Inflammatory macrophage treated with lipopolysaccharide for 1 hour (primary cell): ENCODE measurements around the gene ASXL2.

ENCODE experiments used
- DNase-seq, 2 donors: peaks; one replicate each; pipeline ENCODE4 v3.0.0-alpha.2; 2020 to 2022

The ASXL2 gene

GRCh38 chr2:25794544-25795276 is 83.6 kb downstream of the ASXL2 start:
- no peak for DNase-seq

- no peak for DNase-seq
These were observed 88.1 kb downstream of the ASXL2 start for GRCh38 chr2:25790074-25790790.

DNA sequence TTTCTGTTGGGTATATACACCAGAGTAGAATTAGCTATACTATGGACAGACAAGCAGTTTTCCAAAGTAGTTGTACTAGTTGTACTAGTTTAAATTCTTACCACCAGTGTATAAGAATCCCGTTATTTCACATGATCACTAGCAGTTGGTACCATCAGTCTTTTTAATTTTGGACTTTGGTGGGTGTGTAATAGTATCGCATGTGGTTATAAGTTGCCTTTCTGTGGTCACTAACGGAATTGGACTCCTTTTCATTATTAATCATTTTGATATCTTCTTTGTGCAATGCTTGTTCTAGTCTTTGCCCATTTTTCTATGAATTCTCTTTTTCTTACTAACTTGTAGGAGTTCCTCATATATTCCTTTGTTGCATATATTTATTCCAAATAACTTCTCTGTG is 89.8 kb downstream of the ASXL2 start:
- DNase-seq = no peak

DNA sequence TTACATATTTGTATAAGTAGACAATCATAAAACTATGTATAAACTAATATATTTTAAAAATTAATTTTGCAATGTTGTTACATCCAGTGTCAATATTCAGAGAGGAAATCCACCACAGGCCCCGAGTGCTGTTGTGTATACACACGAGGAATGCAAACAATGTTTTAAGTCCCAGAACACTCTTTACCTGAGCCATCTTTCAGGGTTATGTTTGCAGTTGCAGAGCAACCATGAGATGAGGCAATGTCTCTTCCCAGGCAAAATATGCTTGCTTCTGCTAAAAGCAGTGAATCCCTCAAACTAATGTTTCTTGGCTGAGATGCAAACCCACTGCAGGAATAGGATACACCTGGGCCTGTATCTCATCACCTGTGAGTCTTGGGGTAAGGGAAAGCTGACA is 91.3 kb downstream of the ASXL2 start:
- DNase-seq = no peak

GRCh38 chr2:25784404-25784803 is 93.9 kb downstream of the ASXL2 start:
- no peak for DNase-seq

- DNase-seq = no peak
These were observed 101.2 kb downstream of the ASXL2 start for GRCh38 chr2:25777077-25777476.

- no peak for DNase-seq
These were observed 106.2 kb downstream of the ASXL2 start for GRCh38 chr2:25772078-25772477.

DNA sequence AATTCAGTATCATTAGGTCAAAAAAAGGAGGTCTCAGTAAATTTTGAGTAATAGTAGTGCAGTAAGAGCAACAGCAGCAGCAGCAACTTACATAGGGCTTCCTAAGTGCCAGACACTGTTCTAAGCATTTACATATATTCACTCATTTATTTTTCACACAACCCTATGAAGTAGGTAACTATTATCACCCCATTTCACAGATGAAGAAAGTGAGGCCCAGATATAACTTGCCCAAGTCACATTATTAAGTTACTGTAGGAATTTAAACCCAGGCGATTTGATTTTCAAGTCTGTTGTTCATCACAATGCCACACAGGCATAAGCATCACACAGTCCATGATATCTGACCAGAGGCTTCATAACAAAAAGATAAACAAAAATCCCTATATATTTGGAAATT is 114.7 kb downstream of the ASXL2 start:
- no peak for DNase-seq

GRCh38 chr2:25760297-25760696 is 118.0 kb downstream of the ASXL2 start:
- DNase-seq = no peak

- no peak for DNase-seq
These were observed 119.9 kb downstream of the ASXL2 start for GRCh38 chr2:25758348-25758747.

DNA sequence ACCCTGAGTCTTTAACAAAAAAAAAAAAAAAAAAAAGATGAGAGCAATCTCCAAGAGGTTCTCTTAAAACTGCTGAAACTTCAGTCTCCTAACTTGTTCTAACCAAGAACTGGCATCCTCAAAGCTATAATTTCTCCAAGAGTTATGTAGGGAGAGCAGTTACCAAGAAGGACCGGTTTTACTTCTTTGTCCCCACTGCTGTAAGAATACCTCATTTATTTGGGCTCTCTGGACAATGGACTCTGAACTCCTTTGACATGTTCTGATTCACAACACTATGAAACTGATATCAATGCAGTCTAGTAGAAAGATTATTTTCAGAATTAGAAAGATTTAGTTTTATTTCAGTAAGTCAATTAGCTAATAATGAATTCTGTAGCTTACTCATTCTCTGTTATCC is 120.4 kb downstream of the ASXL2 start:
- DNase-seq = no peak

DNA sequence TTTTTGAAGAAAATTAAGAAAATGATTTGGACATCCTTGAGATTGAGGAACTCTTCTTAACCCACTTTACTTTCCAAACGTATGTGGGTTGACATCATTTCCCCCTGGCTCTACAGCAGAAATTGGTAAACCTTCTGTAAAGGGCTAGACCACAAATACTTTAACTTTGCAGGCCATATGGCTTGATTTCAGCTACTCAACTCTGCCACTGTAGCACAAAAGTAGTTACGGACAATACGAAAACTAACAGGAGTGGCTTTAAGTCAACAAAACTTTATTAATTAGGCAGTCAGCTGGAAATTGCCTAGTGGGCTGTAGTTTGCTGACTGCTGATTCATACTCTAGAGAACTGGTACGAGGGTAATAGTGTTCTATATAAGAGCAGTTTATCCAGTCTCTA is 121.8 kb downstream of the ASXL2 start:
- DNase-seq = peak; percentile 69 to 75

DNA sequence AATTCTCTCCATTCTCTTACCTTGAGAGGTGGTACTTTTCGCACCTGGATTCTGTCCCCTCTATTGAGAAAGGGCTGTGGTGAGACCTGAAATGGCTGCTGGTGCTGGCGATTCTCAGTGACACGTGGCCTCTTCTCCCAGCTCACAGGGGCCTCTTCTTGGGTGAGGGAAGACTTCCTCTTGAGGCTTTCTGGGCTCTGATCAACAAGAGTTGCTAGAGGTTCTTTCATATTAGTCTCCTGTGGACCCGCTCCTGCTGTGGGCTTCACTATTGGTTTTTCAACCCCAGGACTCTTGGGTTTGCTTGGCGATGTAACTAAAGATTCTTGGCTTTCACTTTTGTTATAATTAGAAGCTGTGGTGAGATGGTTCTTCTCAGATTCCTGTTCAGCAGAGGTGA is 128.6 kb downstream of the ASXL2 start:
- DNase-seq = no peak

DNA sequence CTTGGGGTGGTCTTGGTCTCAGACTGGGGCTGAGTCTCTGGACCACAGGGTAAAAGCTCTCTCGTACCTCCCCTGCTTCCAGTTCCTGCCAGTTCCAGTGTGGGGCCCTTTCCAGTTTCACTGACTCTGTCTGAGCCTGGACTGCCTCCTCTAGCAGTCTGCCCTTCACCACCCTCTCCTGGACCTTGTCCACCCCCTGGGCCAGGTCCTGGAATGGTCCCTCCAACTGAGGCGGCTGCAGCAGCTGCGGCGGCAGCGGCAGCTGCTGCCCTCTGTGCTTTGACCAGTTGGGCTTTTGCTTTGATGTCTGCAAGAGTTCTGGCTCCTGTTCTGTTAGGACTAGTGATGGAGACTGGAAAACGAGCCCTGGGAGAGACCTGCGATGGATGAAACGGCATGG is 134.2 kb downstream of the ASXL2 start:
- DNase-seq = no peak

- peak; percentile 7 to 9 for DNase-seq
These were observed 135.0 kb downstream of the ASXL2 start for GRCh38 chr2:25743132-25743830.

DNA sequence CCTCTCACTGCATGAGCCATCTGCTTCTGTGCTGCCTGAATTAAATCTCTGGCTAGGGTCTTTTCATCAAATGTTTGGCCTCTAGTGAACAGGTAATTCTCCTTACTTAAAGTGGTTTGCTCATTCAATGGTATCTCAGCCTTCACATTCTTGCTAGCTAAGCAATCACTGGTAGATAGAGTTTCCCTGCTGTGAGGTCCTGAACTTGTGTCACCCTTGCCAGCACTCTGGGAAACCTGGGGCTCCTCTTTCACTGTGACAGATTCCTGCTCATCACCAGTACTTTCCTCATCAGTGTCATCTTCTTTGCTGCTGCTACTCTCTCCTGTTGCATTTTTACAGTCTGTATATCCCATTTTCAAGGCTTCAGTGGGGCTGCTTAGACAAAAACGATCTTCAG is 135.8 kb downstream of the ASXL2 start:
- no peak for DNase-seq

DNA sequence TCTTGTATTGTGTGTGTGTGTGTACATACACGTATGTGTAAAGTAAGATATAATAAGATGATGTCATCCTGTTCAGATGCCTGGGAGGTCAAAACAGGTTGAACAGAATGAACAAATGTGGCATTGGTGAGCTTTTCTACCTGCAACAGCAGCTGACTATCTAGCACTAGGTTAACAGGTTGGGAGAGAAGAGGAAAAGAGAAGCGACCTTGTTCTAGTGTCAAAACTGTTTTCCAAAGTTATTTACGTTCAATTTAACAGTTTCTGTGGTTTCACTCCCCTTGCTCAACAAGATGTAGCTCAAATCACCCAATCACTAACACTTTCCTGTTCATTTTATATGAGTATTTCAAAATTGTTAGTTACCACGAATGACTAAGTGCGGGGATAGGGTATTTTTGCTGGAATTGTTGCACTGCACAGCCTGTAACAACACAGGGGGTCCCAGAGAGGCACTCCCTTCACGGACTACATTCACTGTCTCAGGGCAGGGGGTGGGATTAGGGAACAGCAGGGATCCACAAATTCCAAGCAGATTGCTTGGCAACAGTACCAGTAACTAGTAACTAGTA is 137.4 kb downstream of the ASXL2 start:
- peak in 1 of 2 donors; percentile 9 for DNase-seq

DNA sequence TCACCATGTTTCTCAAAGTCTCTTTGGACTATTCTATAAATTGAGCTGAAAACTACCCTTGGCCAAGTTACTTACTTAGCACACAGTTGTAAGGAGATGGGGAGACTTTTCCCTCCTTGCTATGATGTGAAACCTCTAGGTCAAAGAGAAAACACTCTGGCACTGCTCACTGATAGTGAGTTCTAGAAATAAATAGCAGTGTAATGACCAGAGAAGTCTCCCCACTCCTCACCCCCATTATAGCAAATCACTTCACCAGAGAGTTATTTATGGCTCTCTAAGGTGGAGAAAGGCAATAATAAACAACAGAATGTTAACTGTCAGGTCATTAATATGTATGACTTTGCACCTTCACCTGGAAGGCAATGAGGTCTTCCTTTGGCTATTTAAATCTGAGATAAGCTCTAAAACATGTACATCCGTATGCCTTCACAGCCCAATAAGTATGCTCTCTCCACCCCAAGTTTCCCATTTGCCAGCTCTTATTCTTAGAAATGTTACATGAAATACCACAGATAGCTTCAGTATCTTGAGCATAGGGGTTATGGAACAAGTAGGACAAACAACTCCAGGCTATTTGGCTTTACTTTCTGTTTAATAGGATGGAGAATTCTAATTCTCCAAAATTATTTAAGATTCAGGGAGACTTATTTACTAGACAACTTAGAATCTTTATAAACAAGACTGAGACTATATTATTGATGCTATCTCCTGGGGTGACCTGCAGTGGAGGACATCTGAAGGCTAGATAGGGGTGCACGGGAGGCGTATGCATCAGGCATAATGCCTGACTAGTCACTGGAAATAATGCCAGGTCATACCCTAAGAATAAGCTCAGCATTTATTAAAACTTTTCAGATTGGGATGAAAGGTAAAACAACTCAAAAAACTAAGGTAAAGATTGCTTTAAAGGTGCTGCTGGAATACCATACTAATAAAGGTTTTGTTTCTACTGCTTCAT is 139.6 kb downstream of the ASXL2 start:
- no peak for DNase-seq

- no peak for DNase-seq
These were observed 141.3 kb downstream of the ASXL2 start for GRCh38 chr2:25736899-25737515.

- DNase-seq = no peak
These were observed 142.5 kb downstream of the ASXL2 start for GRCh38 chr2:25735835-25736234.

DNA sequence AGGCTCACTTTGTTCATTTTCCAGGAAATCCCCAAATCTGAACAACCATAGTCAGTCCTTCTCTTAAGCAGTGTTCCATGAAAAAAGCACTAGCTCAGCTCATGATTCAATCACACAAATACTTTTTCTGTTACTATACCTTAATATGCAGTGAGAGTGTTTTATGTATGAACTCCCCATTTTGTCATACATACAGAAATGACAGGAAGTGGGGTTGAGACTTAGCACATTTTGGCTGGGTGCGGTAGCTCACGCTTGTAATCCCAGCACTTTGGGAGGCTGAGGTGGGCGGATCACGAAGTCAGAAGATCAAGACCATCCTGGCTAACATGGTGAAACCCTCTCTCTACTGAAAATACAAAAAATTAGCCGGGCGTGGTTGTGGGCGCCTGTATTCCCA is 149.7 kb downstream of the ASXL2 start:
- DNase-seq = no peak

- peak; percentile 57 to 74 for DNase-seq
These were observed 151.8 kb downstream of the ASXL2 start for GRCh38 chr2:25726522-25726921.
